Measurements from ENCODE around the gene DLX6.

DLX6 gene

GRCh38 chr7:97011536-97012364 lies 6.4 kb downstream of the DLX6 start:
- no peak for DNase-seq

GRCh38 chr7:97012365-97013133 lies 7.2 kb downstream of the DLX6 start:
- DNase-seq: no peak

DNA sequence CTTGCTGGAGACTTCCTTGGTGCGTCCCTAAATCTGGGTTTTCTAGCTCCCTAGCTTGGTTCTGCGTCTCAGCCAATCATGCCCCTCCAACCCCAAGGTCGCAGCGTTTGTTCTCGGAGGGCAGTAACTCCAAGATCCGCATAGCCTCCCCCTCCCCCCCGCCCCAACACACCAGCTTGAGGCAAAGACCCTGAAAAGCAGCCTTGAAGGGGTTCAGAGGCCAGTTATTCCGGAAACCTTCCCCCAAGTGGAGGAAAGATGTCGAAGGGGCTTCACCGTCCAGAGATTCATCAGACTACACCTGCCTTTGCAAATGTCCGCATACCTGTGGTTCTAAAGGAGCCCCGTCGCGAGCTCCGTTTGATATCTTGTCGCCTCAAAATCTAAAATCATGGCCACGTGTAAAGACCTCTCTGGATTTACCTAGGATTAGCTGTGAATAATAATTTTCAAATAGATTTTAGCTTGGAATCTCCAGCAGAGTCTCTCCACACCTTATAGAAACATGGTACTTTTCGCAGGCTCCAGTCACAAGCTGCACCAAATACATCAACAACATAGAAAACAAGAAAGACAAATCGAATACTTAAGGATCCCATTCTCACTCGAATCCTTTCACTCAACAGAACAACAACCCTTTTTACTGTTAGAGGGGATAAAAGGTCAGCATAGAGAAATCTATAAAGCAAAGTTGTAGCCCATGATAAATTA lies 7.9 kb downstream of the DLX6 start:
- DNase-seq: no peak

DNA sequence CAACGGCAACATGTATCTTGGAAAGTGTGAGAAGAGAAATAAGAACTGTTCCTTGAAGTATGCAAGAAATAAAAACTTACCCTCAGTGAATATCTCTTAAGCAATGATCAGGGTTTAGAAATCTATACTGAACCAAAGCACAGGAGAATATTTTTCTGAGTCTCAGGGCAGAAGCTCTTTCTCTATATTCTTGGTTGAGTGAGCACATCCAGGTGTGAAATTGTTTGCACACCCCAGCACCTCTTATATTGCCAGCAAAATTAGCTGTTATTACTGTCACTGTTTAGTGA lies 8.4 kb downstream of the DLX6 start:
- no peak for DNase-seq

DNA sequence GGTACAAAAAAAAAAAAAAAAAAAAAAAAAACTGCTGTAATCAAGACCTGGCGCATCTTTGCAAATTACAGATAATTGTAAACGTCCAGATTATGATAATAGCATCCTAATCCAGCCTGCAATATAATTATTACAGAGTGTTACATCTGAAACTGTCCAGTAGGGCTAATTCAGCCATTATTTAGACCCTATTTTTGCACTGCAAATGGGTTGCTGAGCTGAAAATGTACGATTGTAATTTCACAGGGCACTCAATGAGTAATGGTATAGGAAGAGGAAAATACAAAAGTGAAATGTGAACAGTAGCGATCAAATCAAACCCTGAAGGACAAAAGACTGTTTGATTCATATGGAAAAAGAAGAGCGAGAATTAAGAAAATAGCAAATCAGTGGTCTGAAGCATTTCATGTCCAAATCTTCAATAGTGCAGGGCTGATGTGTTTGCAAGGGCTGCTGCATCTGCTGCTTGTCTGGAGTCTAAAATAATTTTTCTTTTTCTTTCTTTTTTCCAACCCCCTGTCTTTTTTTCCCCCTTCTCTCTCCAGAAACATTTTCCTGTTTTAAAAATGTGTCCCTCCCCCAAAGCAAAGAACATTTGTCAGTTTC lies 8.9 kb downstream of the DLX6 start:
- no peak for DNase-seq

GRCh38 chr7:97015279-97015678 lies 9.9 kb downstream of the DLX6 start:
- no peak for DNase-seq

DNA sequence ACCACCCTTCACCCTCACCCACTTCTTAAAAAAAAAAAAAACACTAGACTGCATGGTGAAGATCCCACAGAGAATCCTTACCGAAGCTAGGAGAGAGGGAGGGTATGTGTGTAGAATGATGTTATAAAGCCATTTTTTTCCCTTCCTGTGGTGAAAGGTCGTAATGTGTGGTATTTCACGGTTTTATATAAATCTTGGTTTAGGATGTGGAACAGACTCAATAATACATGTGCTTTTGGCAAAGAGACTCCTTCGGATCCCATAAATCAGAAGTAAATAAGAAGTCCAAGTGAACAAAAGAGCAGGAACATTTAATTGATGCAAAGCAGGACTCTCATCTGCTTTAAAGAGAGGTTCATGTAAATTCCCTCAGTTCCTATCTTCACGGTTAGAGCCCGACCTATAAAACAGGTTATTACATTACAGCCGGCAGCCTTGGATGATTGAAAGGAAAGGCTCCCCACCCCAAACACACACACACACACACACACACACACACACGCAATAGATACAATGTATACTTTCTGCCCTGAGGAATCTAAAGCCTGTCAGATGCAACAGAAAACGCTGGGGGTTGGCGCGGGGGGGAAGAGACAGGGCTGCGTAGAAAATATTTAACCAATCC lies 10.5 kb downstream of the DLX6 start:
- DNase-seq: no peak

DNA sequence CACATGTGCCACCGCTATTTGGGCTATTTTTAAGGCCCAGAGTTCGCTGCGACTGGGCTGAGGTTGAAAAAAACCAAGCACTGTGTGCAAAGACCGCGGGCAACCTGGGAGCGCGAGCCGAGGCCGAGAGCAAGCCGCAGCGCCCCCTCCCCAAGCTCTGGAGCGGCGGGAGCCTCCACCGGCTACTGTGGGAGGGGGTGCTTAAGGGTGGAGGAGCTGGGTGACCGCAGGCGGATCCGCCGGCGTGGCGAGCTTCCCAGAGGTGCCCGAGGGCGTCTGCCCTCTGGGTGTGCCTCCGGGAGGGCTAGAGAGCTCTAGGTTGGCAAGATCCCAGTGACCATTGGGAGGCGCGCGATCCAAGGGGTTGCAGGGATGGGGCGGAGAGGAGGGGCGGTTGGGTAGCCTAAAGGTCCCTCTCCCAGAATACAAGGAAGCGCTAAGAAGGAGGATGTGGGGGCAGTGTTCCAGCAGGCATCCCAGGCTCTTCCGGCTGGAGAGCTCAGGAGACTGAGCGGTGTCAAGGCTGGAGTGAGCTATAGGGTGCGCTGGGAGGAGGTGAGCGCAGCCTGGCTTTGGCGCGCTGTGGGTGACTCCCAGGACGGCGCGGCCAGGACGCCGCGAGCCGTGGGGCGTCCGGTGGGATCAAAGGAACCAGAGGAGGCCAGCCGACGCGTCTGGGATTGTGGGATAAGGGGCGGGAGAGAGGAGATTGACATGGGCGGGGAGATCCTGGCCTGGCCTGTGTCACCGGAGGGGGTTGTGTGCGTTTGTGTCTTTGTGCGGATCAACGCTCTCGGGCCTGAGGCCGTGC lies 11.2 kb downstream of the DLX6 start:
- no peak for DNase-seq

- no peak for DNase-seq
Observed at GRCh38 chr7:97017192-97018125, 12.1 kb downstream of the DLX6 start.

GRCh38 chr7:97018126-97018601 lies 12.8 kb downstream of the DLX6 start:
- no peak for DNase-seq

DNA sequence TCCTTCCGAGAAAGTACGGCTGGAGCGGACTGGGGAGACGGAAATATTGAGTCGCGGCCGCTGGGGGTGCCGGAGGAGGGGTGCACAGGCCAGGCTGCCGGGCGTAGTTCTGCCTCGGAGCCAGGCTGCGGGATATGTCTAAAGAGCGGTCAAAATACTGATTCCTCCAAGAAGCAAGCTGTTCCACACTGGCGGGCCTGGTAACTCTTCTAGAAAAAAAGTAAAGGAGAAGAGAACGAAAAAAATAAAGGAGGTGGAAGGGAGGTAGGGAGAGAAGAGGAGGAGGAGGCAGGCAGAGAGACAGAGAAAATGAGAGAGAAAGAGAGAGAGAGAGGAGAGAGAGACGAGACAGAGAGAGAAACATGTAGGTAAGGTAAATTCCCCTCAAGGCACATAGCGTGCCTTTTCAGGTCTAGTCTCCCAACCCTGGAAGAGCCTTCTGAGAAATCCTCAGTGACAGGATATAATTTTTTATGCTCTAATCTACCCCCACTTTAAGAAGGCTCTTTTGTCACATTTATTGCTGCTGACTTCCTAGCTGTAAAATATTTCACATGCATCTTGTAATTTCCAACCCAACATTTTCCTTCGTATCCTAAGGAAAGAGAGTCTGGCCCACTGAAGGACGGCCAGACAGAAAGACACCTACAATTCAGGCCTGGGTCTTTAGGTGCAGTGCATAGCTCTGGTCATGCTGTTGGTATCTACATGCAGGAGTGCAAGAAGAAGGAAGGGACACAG lies 13.6 kb downstream of the DLX6 start:
- no peak for DNase-seq

GRCh38 chr7:97019710-97020225 lies 14.4 kb downstream of the DLX6 start:
- DNase-seq: no peak

DNA sequence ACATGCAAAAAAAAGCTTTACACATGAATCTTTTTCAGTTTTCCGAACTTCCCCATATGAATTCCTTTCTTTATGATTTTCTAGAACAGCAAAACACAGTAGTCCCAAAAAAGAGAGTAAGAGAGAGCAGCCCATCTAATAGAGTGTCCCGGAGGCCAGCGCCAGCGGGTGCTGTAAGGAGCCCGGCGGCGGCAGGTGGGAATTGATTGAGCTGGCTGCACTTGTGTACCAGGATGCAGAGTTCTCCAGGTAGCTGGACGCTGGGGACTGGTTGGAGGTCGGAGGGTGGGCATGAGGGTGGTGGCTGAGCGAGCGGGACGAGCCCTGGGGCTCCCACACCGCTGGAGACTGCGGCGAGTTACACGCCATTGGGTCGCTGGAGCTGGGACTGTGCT lies 15.2 kb downstream of the DLX6 start:
- DNase-seq: no peak

DNA sequence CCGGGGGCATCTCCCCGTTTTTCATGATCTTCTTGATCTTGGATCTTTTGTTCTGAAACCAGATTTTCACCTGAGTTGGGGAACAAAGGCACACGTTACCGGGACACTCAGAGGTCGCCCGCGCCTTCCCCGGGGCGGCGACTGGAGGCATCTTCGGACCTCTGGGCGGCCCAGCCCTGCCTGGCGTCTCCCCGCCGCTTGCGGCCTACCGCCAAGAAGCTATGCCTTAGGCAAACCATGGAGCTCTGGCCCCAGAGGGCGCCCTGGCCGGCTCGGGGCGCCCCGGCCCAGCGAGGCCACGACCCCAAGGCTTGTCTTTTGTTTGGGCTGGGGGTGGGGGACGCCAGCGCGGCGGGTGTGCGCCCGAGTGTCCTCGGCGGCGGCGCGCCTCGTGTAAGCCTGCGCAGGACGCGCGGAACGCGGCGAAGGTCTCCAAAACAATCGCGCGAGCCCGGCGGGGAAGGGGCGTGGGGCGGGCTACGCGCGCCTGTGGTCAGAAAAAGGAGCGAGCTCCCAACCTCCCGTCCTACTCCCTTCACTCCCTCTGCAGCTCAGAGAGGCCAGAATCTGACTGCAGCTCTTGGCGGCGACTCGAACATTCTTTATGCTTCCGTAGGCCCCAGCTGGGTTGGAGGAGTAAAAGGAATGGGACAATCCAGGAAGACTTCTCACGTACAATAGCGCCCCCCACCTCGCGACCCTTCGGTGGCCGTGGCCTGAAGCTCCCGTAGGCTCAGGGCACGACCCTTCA lies 15.8 kb downstream of the DLX6 start:
- no peak for DNase-seq

- DNase-seq: no peak
Observed at GRCh38 chr7:97021747-97022490, 16.6 kb downstream of the DLX6 start.

DNA sequence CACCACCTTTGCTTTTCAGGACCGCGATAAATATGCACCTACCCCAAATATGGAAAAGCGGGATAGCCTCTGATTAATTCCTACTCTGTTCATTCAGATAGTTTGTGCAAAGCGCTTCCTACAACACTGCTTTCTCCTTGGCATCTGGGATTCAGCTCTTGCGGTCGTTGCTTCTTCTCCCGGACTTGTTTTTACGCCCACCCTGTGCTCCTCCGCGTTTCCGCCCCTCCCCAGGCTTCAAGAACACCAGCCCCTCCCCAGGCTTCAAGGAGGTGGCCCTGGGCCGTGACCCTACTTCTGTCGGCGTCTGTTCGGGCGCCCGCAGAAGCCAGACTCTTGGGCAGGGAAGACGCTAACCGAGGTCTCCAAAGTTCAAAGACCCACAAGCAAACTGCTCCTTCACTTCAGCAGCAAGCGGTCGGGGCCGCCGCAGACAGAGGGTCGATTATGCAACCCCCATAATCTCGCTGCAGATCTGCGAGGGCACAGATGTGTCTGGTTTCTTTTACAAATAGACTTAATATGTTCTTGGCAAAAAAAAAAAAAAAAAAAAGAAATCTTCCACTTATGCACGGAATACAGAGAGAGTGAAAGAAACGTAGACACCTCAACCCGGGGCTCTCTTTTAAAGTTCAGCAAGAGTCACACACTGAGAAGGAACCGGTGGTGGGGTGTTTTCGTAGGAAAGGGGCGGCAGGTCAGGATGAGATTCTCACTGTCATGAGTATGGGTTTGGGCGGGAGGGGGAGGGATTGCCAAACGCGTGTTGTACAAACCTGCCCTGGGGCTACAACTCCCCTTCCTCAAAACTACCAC lies 17.3 kb downstream of the DLX6 start:
- no peak for DNase-seq

Data from OCI-M1 (cell line).